AG09309 (cell line): ENCODE measurements around the gene KDM4C.

Experiments
- DNase-seq: peaks from one replicate; pipeline ENCODE4 v3.0.0-alpha.2; 2010; ENCODE audit warnings: low read depth
- H3K4me3 ChIP-seq: 2 replicates; pipeline ENCODE4 v1.5.1; 2011; ENCODE audit warnings: mild to moderate bottlenecking, low read depth, low read length, moderate library complexity; ENCODE audit not compliant: control insufficient read depth
- TF ChIP-seq, protein P1 (sequence below): IDR thresholded peaks from 2 replicates; pipeline ENCODE4 v1.5.1; 2011; ENCODE audit warnings: mild to moderate bottlenecking, low read depth, low read length, inconsistent platforms; ENCODE audit not compliant: insufficient read depth, control insufficient read depth; ENCODE audit errors: missing control alignments

KDM4C gene

GRCh38 chr9:6845880-6846279 lies 88.1 kb downstream of the KDM4C start:
- TF ChIP-seq, protein P1, sequence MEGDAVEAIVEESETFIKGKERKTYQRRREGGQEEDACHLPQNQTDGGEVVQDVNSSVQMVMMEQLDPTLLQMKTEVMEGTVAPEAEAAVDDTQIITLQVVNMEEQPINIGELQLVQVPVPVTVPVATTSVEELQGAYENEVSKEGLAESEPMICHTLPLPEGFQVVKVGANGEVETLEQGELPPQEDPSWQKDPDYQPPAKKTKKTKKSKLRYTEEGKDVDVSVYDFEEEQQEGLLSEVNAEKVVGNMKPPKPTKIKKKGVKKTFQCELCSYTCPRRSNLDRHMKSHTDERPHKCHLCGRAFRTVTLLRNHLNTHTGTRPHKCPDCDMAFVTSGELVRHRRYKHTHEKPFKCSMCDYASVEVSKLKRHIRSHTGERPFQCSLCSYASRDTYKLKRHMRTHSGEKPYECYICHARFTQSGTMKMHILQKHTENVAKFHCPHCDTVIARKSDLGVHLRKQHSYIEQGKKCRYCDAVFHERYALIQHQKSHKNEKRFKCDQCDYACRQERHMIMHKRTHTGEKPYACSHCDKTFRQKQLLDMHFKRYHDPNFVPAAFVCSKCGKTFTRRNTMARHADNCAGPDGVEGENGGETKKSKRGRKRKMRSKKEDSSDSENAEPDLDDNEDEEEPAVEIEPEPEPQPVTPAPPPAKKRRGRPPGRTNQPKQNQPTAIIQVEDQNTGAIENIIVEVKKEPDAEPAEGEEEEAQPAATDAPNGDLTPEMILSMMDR, result peak; percentile 32
- H3K4me3 ChIP-seq, result no peak overlapping the region

DNA sequence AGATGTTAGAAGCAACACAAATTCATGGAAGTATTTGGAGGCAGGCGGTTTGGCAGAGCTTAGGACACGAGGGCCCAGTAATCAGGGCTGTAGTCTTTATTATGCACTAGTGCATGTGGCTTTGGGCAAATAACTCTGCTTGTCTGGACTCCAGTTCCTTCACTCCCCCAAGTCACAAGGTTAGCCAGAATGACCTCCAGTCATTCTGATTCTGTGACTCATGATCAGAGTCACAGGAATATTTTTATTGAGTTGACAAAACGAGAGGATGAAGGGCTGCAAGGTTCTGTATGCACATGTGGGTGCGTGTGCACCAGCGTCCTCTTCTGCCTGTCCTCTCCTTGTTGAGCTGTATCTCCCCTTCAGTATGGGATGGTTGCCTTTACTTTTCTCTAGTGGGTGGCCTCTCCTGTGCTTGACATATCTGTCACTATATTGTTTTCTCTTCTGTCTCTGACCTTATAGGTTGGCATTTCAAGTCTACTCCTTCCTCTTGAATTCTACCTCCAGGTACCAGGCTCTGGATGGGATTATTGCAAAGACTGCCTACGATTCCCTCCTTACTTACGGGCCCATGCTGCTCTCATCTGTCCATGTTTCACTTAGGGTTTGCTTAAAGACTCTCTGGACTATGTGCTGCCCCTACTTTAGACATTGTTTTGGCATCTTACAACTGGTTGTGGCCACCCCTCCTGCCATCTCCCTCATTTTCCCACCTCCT lies 94.6 kb downstream of the KDM4C start:
- H3K4me3 ChIP-seq, result no peak overlapping the region
- TF ChIP-seq, protein P1, result no peak
- no peak for DNase-seq

More at GRCh38 chr9:6845880-6846279, 88.1 kb downstream of the KDM4C start:
- DNase-seq, result no peak

- no peak overlapping the region for H3K4me3 ChIP-seq
- no peak for DNase-seq
- TF ChIP-seq, protein P1, result no peak
These were observed 98.1 kb downstream of the KDM4C start for GRCh38 chr9:6855860-6856259.

DNA sequence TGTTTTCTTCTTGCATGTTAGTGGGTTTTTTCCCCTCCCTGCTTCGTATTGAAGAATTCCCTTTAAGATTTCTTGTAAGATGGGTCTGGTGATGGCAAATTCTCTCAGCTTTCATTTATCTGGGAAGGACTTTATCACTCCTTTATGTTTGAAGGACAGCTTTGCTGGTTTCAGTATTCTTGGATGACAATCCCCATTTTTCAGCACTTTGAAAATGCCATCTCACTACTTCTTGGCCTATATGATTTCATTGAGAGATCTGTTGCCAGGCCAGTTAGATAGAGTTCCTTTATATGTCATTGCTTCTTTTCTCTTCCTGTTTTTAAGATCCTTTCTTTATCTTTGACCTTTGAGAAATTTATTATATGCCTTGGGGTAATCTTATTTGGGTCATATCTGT lies 106.3 kb downstream of the KDM4C start:
- no peak overlapping the region for H3K4me3 ChIP-seq
- TF ChIP-seq, protein P1, result no peak
- DNase-seq, result no peak

DNA sequence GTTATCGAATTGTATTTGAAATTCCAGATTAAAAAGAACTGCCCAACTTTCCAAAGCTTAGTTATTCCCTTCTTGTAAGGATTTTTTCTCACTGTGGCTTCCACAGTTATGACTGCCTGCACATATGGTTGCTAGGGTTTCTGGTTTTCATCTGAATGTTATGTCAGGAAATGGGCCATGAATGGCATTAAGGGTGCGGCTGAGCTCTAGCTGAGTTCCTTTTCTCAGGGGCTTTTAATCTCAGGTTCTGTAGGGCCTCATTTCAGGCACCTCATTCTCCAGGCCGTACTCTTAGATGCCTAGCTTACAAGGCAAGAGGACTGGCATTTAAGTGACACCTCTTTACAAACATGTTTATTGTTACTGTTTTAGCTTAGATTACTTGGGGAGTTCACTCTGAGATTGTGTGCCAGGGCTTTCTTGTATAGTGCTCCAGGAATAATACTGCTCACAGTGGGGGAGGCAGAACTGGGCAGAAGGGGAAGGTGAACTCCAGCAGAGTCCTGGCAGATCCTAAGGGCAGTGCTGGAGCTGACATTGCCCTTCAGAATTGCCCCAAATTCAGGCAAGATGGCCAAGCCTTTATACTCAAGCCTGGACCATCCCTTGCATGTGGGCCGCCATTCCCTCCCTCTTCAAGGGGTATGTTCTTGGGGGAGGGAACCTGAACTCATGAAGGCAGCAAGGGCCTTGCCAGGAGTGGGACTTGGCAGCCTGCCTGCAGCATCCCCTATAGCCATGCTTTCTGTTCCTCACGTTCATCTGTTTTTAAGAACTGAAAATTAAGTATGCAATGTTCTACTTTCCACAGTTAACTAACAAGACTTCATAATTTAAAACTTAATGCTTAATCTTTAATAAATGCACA lies 111.5 kb downstream of the KDM4C start:
- no peak for DNase-seq
- no peak overlapping the region for H3K4me3 ChIP-seq
- TF ChIP-seq, protein P1, result no peak

- H3K4me3 ChIP-seq, result no peak overlapping the region
- TF ChIP-seq, protein P1, result no peak
- no peak for DNase-seq
These were observed 112.4 kb downstream of the KDM4C start for GRCh38 chr9:6870149-6870548.
